H4 (cell line): Measurements from ENCODE around the gene CYB5A. TPM values are rescaled to one million over a fixed set of nuclear protein-coding genes. Genes with fewer than 3 reads are reported as not detected.

ENCODE experiments used
- DNase-seq: peaks from one replicate; pipeline ENCODE4 v3.0.0-alpha.2; 2015; ENCODE audit warnings: low spot score
- total RNA-seq: library from RNA; depleted of rRNA; stranded (reverse); fragments of >200 nt; shearing (Covaris generic); gene quantifications from 2 replicates; pipeline ENCODE4 v1.2.3, GENCODE V29; 2014; rRNA removed

CYB5A gene
- total RNA-seq, 1 experiment from 2014 or later: 8.6 TPM

- no peak for DNase-seq
Measured at GRCh38 chr18:74216661-74217110, 75.1 kb downstream of the CYB5A start.

DNA sequence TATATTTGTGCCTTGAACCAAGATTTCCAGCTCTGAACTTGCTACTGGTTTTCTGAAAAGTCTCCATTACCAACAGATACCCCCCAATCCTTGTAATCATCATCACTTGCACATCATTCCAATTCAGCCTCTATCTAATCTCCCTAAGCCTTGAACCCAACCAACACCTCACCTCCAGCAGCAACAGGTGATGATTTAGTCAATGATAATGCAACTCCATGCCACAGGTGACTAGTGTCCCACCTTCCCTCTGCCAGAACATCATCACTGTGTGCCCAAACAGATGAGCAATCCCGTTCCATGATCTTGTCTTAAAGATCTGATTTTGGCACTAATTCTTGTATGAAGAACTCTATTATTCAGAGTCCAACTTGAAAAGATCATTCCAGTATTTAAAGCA is 75.9 kb downstream of the CYB5A start:
- no peak for DNase-seq

- DNase-seq: no peak
Measured at GRCh38 chr18:74213429-74213828, 78.3 kb downstream of the CYB5A start.

DNA sequence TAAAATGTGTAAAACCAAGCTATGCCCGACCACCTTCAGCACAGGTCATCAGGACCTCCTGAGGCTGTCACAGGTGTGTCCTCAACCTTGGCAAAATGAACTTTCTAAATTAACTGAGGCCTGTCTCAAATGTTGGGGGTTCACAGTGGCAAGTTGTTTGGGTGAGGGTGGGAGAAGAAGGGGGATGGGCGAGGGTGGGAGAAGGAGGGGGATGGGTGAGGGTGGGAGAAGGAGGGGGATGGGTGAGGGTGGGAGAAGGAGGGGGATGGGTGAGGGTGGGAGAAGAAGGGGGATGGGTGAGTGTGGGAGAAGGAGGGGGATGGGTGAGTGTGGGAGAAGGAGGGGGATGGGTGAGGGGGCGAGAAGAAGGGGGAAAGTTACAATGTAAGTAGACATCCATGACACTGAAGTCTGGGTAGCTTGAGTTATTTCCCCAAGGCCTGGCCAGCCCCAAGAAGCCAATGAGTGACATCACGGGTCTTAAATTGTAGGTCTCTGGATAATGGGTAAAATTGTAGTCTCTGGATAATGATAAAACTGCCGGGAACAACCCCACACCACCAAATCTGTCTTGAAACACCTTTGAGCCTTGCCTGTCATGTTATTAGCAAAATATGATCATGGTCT is 87.1 kb downstream of the CYB5A start:
- DNase-seq: no peak

DNA sequence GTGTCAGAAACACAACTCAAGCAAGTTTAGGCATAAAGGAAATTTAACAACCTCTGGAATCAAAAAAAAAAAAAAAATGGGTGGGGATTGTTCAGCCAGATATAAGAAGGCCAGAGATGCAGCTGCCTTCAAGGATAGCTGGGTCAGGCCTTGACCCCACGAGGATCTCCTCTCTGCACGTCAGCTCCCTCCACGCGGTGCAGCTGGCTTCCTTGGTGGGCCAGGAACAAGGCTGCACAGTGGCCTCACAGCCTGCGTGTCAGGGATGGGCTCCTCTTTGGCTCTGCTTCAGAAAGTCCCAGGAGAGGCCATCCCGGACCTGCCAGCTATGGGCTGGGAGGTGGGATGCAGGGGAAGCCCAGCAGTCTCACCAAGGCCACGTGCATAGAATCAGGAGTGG is 88.0 kb downstream of the CYB5A start:
- no peak for DNase-seq

Other genes with a start within 250 kb of the CYB5A start
- 0.41 TPM in 1 of 2 replicates, not detected in the other for gene FBXO15, start 144.1 kb downstream of the CYB5A start, total RNA-seq
- 29.2 and 38.6 TPM in 2 replicates for gene TIMM21, start 143.4 kb downstream of the CYB5A start, total RNA-seq
- not detected in 2 replicates for gene C18orf63, start 23.9 kb upstream of the CYB5A start, total RNA-seq
- 1.6 TPM in 1 of 2 replicates, not detected in the other for gene DIPK1C, start 165.3 kb upstream of the CYB5A start, total RNA-seq
- gene CNDP2, start 204.4 kb upstream of the CYB5A start, total RNA-seq: 42.9 and 57.3 TPM in 2 replicates
- not detected in 2 replicates for gene CNDP1, start 242.5 kb upstream of the CYB5A start, total RNA-seq